Type B pancreatic cell (in vitro differentiated cells): ENCODE results near the gene COL8A1. TPM values are rescaled to one million over a fixed set of nuclear protein-coding genes. Genes with fewer than 3 reads are reported as not detected.

Source experiments
- DNase-seq: peaks from one replicate; pipeline ENCODE4 v3.0.0; 2021; ENCODE audit warnings: mixed read lengths; ENCODE audit not compliant: unreplicated experiment; ENCODE audit errors: extremely low spot score
- H3K27ac Mint-ChIP-seq: 2 replicates; pipeline ENCODE4 v1.8.0; 2021; ENCODE audit warnings: mild to moderate bottlenecking, mixed read lengths
- H3K27me3 Mint-ChIP-seq: 2 replicates; pipeline ENCODE4 v1.8.0; 2021; ENCODE audit warnings: mixed read lengths
- H3K36me3 Mint-ChIP-seq: 2 replicates; pipeline ENCODE4 v1.8.0; 2021; ENCODE audit warnings: mixed read lengths
- H3K4me1 Mint-ChIP-seq: one replicate; pipeline ENCODE4 v1.8.0; 2021; ENCODE audit warnings: mixed read lengths; ENCODE audit not compliant: unreplicated experiment
- H3K4me3 Mint-ChIP-seq: 2 replicates; pipeline ENCODE4 v1.8.0; 2021; ENCODE audit warnings: mild to moderate bottlenecking, mixed read lengths
- H3K9me3 Mint-ChIP-seq: 2 replicates; pipeline ENCODE4 v1.8.0; 2021; ENCODE audit warnings: mixed read lengths
- total RNA-seq: library from RNA; stranded (reverse); gene quantifications from 2 replicates; pipeline ENCODE4 v1.2.1, GENCODE V29; 2021; ENCODE audit warnings: low replicate concordance
- TF ChIP-seq, protein P1 (sequence below): fragments of 200-600 bp; sonication (generic); conservative IDR thresholded peaks from 2 replicates; pipeline ENCODE4 v1.5.0; 2021; ENCODE audit warnings: antibody characterized with exemption, mild to moderate bottlenecking

Gene COL8A1
- total RNA-seq, 1 donor from 2014 or later: 2.6 TPM

DNA sequence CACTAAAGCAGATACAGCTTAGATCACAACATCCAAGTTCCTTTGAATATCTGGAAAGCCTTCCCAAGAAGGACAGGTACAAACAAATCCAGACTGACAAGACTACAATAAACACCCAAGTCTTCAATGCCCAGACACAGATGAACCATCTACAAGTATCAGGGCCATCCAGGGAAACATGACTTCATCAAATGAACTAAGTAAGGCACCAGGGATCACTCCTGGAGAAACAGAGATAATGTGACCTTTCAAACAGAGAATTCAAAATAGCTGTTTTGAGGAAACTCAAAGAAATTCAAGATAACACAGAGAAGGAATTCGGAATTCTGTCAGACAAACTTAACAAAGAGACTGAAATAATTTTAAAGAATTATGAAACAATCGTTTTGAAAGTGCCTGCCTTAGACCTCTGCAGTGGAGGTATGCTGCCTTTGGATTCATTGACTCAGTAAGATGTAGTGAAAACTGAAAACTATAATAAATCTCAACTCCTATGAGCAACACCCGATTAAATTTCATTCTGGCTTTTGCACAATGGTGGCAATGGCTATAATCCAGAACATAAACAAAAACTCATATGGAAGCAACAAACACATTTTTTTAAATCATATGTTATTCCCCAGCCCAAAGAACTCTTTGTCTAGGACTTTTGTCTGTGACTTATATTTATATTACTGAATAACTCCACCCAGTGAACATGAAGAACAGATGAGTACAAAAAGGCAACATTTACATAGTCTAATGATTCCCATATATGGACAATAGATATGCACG is 12.6 kb upstream of the COL8A1 start:
- TF ChIP-seq, protein P1, sequence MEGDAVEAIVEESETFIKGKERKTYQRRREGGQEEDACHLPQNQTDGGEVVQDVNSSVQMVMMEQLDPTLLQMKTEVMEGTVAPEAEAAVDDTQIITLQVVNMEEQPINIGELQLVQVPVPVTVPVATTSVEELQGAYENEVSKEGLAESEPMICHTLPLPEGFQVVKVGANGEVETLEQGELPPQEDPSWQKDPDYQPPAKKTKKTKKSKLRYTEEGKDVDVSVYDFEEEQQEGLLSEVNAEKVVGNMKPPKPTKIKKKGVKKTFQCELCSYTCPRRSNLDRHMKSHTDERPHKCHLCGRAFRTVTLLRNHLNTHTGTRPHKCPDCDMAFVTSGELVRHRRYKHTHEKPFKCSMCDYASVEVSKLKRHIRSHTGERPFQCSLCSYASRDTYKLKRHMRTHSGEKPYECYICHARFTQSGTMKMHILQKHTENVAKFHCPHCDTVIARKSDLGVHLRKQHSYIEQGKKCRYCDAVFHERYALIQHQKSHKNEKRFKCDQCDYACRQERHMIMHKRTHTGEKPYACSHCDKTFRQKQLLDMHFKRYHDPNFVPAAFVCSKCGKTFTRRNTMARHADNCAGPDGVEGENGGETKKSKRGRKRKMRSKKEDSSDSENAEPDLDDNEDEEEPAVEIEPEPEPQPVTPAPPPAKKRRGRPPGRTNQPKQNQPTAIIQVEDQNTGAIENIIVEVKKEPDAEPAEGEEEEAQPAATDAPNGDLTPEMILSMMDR: no peak
- Mint-ChIP-seq H3K27me3 (no peaks in the 10 kb centered on the region), H3K4me1 (no peaks in the 10 kb centered on the region), H3K9me3 (no peaks in the 10 kb centered on the region), H3K4me3 (no peak overlapping the region), H3K27ac (no peak overlapping the region), H3K36me3 (no peaks in the 10 kb centered on the region)
- no peak for DNase-seq

DNA sequence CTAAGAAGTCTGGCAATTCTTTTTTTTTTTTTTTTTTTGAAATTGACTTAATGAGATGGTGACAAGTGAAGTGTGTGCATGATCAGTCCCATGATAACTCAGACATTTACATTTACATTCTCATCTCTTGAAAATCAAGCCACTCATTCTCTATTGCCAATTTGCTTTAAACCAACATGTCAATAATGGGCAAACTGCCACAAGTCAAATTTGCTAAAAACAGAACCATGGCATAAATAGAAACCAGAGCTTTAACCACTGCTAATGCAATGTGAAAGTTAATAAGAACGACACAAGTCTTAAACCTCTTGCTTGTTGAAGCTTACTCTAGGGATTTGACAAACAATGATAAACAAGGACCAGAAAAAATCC is 12.0 kb upstream of the COL8A1 start:
- Mint-ChIP-seq H3K9me3 (no peaks in the 10 kb centered on the region), H3K27ac (no peak overlapping the region), H3K4me3 (no peak overlapping the region), H3K4me1 (no peaks in the 10 kb centered on the region), H3K36me3 (no peaks in the 10 kb centered on the region), H3K27me3 (peaks cover 6% of the 10 kb centered on the region)
- TF ChIP-seq, protein P1: no peak
- no peak for DNase-seq

DNA sequence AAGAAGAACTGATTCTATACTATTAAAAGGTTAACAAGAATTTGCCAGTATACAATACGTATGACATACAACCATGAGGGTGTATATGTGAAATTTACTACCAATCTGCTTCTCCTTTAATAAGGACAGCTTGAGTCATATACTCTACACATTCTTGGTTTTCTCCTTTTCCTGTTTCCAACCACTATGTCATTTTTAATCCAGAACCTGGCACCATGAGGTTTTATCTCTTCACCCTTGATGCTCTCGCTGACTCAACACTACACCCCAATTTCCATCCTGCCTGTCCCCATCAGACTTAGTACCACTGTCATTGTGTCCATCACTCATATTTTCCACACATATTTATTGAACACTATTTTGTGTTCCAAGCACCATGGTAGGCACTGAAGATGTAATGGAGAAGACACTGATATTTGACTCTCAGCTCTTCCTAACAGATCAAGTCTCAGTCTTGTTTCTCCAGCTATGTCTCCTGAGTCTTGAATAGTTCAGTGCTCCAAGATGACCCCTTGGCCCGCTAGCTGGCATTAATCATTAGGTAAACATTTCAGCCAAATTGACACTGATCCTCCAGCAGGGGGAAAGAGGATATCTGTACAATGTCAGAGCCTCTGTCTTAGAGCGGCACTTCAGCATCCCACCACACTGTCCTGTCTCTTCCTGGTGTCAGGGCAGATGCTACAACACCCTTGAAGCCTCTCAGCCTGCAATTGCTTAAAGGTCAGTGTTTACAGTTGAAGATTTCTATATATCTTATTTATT is 11.2 kb upstream of the COL8A1 start:
- no peak for DNase-seq
- Mint-ChIP-seq H3K4me3 (no peak overlapping the region), H3K9me3 (no peaks in the 10 kb centered on the region), H3K36me3 (no peaks in the 10 kb centered on the region), H3K27me3 (peaks cover 12% of the 10 kb centered on the region), H3K27ac (no peak overlapping the region), H3K4me1 (no peaks in the 10 kb centered on the region)
- TF ChIP-seq, protein P1: peak; percentile 35

DNA sequence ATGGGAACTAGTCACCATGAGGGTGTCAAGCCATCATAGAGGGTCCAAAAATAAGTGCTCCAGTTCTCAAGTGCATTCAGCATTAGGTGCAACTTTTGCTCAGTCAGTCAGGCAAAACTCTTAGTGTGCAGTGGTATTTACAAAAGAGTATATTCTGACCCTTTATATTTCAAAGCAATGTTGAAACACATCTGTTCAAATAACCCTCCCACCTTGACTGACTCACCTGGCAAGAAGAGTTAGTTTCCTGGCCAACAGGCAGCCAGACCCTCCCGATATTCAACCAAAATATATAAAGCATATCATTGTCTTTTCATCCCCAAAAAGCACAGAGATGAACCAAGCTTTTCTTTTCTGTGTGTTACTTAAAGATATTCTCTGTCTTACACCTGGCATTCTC is 7.6 kb upstream of the COL8A1 start:
- TF ChIP-seq, protein P1: no peak
- Mint-ChIP-seq H3K4me1 (no peaks in the 10 kb centered on the region), H3K27ac (no peak overlapping the region), H3K9me3 (no peaks in the 10 kb centered on the region), H3K27me3 (peaks cover 38% of the 10 kb centered on the region), H3K4me3 (no peak overlapping the region), H3K36me3 (no peaks in the 10 kb centered on the region)
- DNase-seq: no peak

DNA sequence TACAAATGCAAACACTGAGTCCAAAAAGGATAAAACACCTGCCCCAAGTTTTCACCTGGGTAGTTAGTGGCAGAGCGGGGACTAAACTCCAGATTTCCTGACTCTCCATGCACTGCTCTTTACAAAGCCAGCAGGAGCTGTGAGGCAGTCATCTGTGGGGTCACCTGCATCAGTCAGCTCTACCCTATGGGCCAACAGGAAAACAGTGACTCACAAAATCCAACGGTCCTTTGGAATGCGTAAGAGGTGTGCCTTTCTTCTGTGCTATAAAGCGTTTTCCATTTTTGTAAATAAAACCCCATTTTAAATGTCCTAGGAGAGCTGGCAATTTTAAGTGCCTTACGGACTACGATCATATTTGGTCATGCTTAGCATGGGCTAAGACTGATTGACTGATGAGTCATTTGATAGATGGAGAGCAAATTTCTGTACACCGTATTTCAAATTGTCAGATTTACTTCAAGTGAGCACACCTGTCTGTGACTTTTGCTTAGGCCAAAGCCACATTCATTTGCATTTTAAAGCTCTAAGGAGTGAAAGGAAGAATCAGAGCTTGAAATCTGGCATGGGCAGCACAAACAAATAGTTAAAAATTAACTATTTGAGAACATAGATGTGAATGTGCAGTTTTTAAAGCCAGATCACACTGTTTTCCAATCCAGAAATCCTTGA is 4.4 kb upstream of the COL8A1 start:
- H3K27ac Mint-ChIP-seq: no peak overlapping the region
- H3K36me3 Mint-ChIP-seq: no peaks in the 10 kb centered on the region
- TF ChIP-seq, protein P1: no peak
- H3K4me1 Mint-ChIP-seq: peaks cover 18% of the 10 kb centered on the region
- no peak for DNase-seq
- no peaks in the 10 kb centered on the region for H3K9me3 Mint-ChIP-seq
- no peak overlapping the region for H3K4me3 Mint-ChIP-seq
- H3K27me3 Mint-ChIP-seq: peaks cover 69% of the 10 kb centered on the region
